Neural cell (in vitro differentiated cells): ENCODE results near the gene ATXN2L. TPM values are rescaled to one million over a fixed set of nuclear protein-coding genes. Genes with fewer than 3 reads are reported as not detected.
"Not testable (repeated sequence)": the region's sequence is repeated elsewhere in the genome, so short reads cannot be mapped to it uniquely, and the experiment has no call there.

Experiments
- H2AFZ ChIP-seq: fragments of 200-600, 300-800 bp; sonication (generic), shearing (Covaris generic); 2 replicates; pipeline ENCODE4 v1.6.0; 2014; ENCODE audit warnings: low read depth, mild to moderate bottlenecking, antibody characterized with exemption, low read length, moderate library complexity
- H3F3A ChIP-seq: fragments of 200-600 bp; shearing (Covaris generic); 2 replicates; pipeline ENCODE4 v1.6.1; 2016; ENCODE audit warnings: mild to moderate bottlenecking, moderate library complexity, mixed read lengths, antibody characterized with exemption, low read length; ENCODE audit not compliant: insufficient read depth, poor library complexity, severe bottlenecking
- H3K27ac ChIP-seq: fragments of 200-600, 300-800 bp; sonication (generic), shearing (Covaris generic); 2 replicates; pipeline ENCODE4 v1.5.1; 2014; ENCODE audit warnings: mild to moderate bottlenecking, low read length, moderate library complexity
- H3K27me3 ChIP-seq: fragments of 300-800, 200-600 bp; sonication (generic), shearing (Covaris generic); 2 replicates; pipeline ENCODE4 v1.6.0; 2014; ENCODE audit warnings: mild to moderate bottlenecking, low read depth, low read length, moderate library complexity; ENCODE audit not compliant: insufficient read depth
- H3K36me3 ChIP-seq: fragments of 300-800, 200-600 bp; sonication (generic), shearing (Covaris generic); 2 replicates; pipeline ENCODE4 v1.5.1; 2014; ENCODE audit warnings: mild to moderate bottlenecking, antibody characterized with exemption, low read length, moderate library complexity; ENCODE audit not compliant: insufficient read depth
- H3K4me2 ChIP-seq: fragments of 300-800, 200-600 bp; sonication (generic), shearing (Covaris generic); 2 replicates; pipeline ENCODE4 v1.6.0; 2014; ENCODE audit warnings: mild to moderate bottlenecking, low read length
- H3K4me3 ChIP-seq: fragments of 300-800, 200-600 bp; sonication (generic), shearing (Covaris generic); 2 replicates; pipeline ENCODE4 v1.5.1; 2014; ENCODE audit warnings: mild to moderate bottlenecking, low read length, moderate library complexity
- H3K79me2 ChIP-seq: fragments of 200-600 bp; shearing (Covaris generic); replicated peaks from 2 replicates; pipeline ENCODE4 v1.6.0; 2014; ENCODE audit warnings: mild to moderate bottlenecking, low read length, moderate library complexity; ENCODE audit not compliant: insufficient read depth
- H3K9ac ChIP-seq: fragments of 300-800, 200-600 bp; sonication (generic), shearing (Covaris generic); 2 replicates; pipeline ENCODE4 v1.6.1; 2016; ENCODE audit warnings: mild to moderate bottlenecking, low read length, mixed read lengths
- H3K9me2 ChIP-seq: fragments of 200-600 bp; shearing (Covaris generic); 2 replicates; pipeline ENCODE4 v1.6.1; 2016; ENCODE audit warnings: mild to moderate bottlenecking, low read length, mixed read lengths; ENCODE audit not compliant: insufficient read depth
- H3K9me3 ChIP-seq: fragments of 200-600, 300-800 bp; sonication (generic), shearing (Covaris generic); 2 replicates; pipeline ENCODE4 v1.6.1; 2016; ENCODE audit warnings: mild to moderate bottlenecking, mixed run types, low read length, moderate library complexity, mixed read lengths
- H4K20me1 ChIP-seq: fragments of 200-600 bp; shearing (Covaris generic); 2 replicates; pipeline ENCODE4 v1.6.1; 2016; ENCODE audit warnings: mild to moderate bottlenecking, mixed run types; ENCODE audit not compliant: insufficient read depth
- CTCF ChIP-seq: fragments of 450-650 bp; IDR thresholded peaks from 2 replicates; pipeline ENCODE4 v1.5.1; 2014; ENCODE audit warnings: antibody characterized with exemption, mild to moderate bottlenecking, moderate library complexity; ENCODE audit not compliant: poor library complexity, severe bottlenecking
- EP300 ChIP-seq: fragments of 450-650 bp; conservative IDR thresholded peaks from 2 replicates; pipeline ENCODE4 v1.6.1; 2014; ENCODE audit warnings: antibody characterized with exemption, mild to moderate bottlenecking, moderate library complexity; ENCODE audit not compliant: poor library complexity, severe bottlenecking
- EZH2 ChIP-seq: fragments of 200-600, 300-800 bp; shearing (Covaris generic), sonication (generic); IDR thresholded peaks from 2 replicates; pipeline ENCODE4 v1.6.1; 2014; ENCODE audit warnings: antibody characterized with exemption, low read length, borderline replicate concordance, mild to moderate bottlenecking; ENCODE audit not compliant: insufficient read depth, poor library complexity, severe bottlenecking
- MXI1 ChIP-seq: fragments of 450-650 bp; conservative IDR thresholded peaks from 2 replicates; pipeline ENCODE4 v1.6.1; 2014; ENCODE audit warnings: antibody characterized with exemption, mild to moderate bottlenecking; ENCODE audit not compliant: poor library complexity, severe bottlenecking
- POLR2AphosphoS5 ChIP-seq: IDR thresholded peaks from 2 replicates; pipeline ENCODE4 v1.6.1; 2012
- RAD21 ChIP-seq: fragments of 450-650 bp; conservative IDR thresholded peaks from 2 replicates; pipeline ENCODE4 v1.6.1; 2014; ENCODE audit warnings: antibody characterized with exemption, mild to moderate bottlenecking, moderate library complexity
- REST ChIP-seq: IDR thresholded peaks from 2 replicates; pipeline ENCODE4 v1.6.1; 2012; ENCODE audit warnings: borderline replicate concordance
- SMC3 ChIP-seq: fragments of 450-650 bp; conservative IDR thresholded peaks from 2 replicates; pipeline ENCODE4 v1.6.1; 2014; ENCODE audit warnings: antibody characterized with exemption, mild to moderate bottlenecking, moderate library complexity; ENCODE audit not compliant: poor library complexity
- TAF1 ChIP-seq: IDR thresholded peaks from 2 replicates; pipeline ENCODE4 v1.6.1; 2012; ENCODE audit warnings: low read depth
- polyA plus RNA-seq: library from polyadenylated mRNA; depleted of rRNA; stranded (reverse); fragments of >200 nt; gene quantifications from 2 replicates; pipeline ENCODE4 v1.2.3, GENCODE V29; 2014

ATXN2L gene
- polyA plus RNA-seq, 1 donor from 2014 or later, result 24.0 TPM

- not testable (repeated sequence) for H3K9me3 ChIP-seq, H3K79me2 ChIP-seq, H4K20me1 ChIP-seq, H3K4me3 ChIP-seq, H3K9me2 ChIP-seq, H3K36me3 ChIP-seq, H3K27ac ChIP-seq, H2AFZ ChIP-seq, H3F3A ChIP-seq, H3K4me2 ChIP-seq, H3K27me3 ChIP-seq, H3K9ac ChIP-seq
These were observed 15.2 kb upstream of the ATXN2L start for GRCh38 chr16:28807445-28808120.

DNA sequence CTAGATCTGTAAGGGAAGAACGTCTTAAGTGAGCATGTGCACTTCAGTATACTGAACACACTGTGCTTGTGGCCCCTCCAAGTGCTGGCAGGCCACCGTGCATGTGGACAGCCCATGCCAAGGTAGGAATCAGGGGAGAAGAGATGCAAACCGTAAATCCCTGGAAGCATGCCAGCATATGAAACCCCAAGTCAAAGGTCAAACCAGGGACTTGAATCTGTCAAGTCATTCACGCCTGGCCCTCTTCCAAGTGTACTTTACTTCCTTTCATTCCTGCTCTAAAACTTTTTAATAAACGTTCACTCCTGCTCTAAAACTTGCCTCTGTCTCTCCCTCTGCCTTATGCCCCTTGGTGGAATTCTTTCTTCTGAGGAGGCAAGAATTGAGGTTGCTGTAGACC is 2.8 kb upstream of the ATXN2L start:
- H3K4me2 ChIP-seq, result no peak overlapping the region
- no peaks in the 10 kb centered on the region for H3K27me3 ChIP-seq
- H2AFZ ChIP-seq, result no peak overlapping the region
- H3F3A ChIP-seq, result peaks cover 5% of the 10 kb centered on the region
- no peaks in the 10 kb centered on the region for H4K20me1 ChIP-seq
- H3K79me2 ChIP-seq, result peaks cover 10% of the 10 kb centered on the region
- no peak overlapping the region for H3K4me3 ChIP-seq
- no peaks in the 10 kb centered on the region for H3K9me3 ChIP-seq
- no peak overlapping the region for H3K9ac ChIP-seq
- no peaks in the 10 kb centered on the region for H3K9me2 ChIP-seq
- no peak overlapping the region for H3K27ac ChIP-seq
- H3K36me3 ChIP-seq, result no peaks in the 10 kb centered on the region
- TF ChIP-seq CTCF (no peak), TAF1 (no peak), MXI1 (no peak), EZH2 (no peak), EP300 (no peak)

- H3K36me3 ChIP-seq, H3K9me3 ChIP-seq, H2AFZ ChIP-seq, H3K4me3 ChIP-seq, H3K4me2 ChIP-seq, H3F3A ChIP-seq, H3K27ac ChIP-seq, H3K9ac ChIP-seq, H3K27me3 ChIP-seq, H4K20me1 ChIP-seq, H3K9me2 ChIP-seq: not testable (repeated sequence)
- H3K79me2 ChIP-seq, result peaks cover 16% of the 10 kb centered on the region
These were observed 2.3 kb upstream of the ATXN2L start for GRCh38 chr16:28820546-28820945.

DNA sequence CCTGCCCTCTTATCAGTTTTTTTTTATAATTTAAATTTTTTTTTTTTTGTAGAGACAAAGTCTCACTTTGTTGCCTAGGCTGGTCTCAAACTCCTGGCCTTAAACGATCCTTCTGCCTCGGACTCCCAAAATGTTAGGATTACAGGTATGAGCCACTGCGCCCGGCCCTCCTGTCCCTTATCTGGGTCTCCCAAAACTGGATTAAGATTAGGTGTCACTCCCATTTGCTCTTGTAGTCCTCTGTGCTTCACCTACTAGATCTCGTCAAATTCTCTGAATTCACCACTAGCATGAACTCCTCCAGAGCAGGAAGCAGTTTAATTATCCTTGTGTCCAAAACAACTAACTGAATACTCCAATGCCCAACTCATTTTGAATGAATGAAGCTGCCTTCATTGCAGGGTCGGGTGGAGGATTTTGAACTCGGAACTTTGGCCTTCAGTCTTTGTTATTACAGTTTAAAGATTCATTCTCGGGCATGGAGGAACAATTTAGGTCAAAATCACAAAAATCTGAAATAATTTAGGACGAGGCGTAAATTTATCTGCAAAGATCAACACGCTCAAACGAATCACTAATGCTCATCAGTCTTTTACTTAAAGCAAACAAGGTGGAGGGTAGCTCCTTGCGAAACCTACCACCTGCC is 802 bp upstream of the ATXN2L start:
- H3K9ac ChIP-seq, result peak overlapping the region; percentile 97

More for the DNA sequence above, 802 bp upstream of the ATXN2L start:
- Histone ChIP-seq H4K20me1 (peaks cover 4% of the 10 kb centered on the region), H2AFZ (peak overlapping the region; percentile 87), H3K9me2 (no peaks in the 10 kb centered on the region), H3K79me2 (peaks cover 30% of the 10 kb centered on the region), H3K36me3 (no peaks in the 10 kb centered on the region), H3K27me3 (no peaks in the 10 kb centered on the region), H3K4me2 (peak overlapping the region; percentile 72), H3K4me3 (peak overlapping the region; percentile 70), H3K9me3 (no peaks in the 10 kb centered on the region), H3K27ac (peak overlapping the region; percentile 97), H3F3A (peaks cover 5% of the 10 kb centered on the region)
- TF ChIP-seq POLR2AphosphoS5 (no peak), RAD21 (no peak), MXI1 (no peak), SMC3 (no peak), CTCF (no peak), EZH2 (no peak), TAF1 (no peak), EP300 (no peak), REST (no peak)
